HG03558 (cell line): ENCODE measurements around the gene LCA5L.
"Not testable (repeated sequence)": the region's sequence is repeated elsewhere in the genome, so short reads cannot be mapped to it uniquely, and the experiment has no call there.

Experiments
- ATAC-seq: cut with Tn5 transposase; IDR thresholded peaks from one replicate; pipeline ENCODE4 v1.9.1; 2021; ENCODE audit warnings: moderate number of reproducible peaks; ENCODE audit not compliant: unreplicated experiment; ENCODE audit errors: extremely low read depth

The LCA5L gene

GRCh38 chr21:39388811-39389155 is 56.8 kb downstream of the LCA5L start:
- no peak for ATAC-seq

GRCh38 chr21:39388038-39388810 is 57.4 kb downstream of the LCA5L start:
- ATAC-seq: peak; percentile 86

GRCh38 chr21:39387461-39388037 is 58.0 kb downstream of the LCA5L start:
- no peak for ATAC-seq

GRCh38 chr21:39386899-39387298 is 58.7 kb downstream of the LCA5L start:
- ATAC-seq: no peak

GRCh38 chr21:39386194-39386593 is 59.4 kb downstream of the LCA5L start:
- ATAC-seq: no peak

GRCh38 chr21:39385299-39386145 is 60.1 kb downstream of the LCA5L start:
- ATAC-seq: no peak

GRCh38 chr21:39384674-39385298 is 60.8 kb downstream of the LCA5L start:
- no peak for ATAC-seq

- not testable (repeated sequence) for ATAC-seq
Measured at GRCh38 chr21:39382096-39382495, 63.5 kb downstream of the LCA5L start.

GRCh38 chr21:39381009-39381408 is 64.6 kb downstream of the LCA5L start:
- ATAC-seq: no peak

GRCh38 chr21:39379986-39380891 is 65.3 kb downstream of the LCA5L start:
- ATAC-seq: peak; percentile 88

- ATAC-seq: no peak
Measured at GRCh38 chr21:39377444-39378050, 68.0 kb downstream of the LCA5L start.

GRCh38 chr21:39375446-39375845 is 70.1 kb downstream of the LCA5L start:
- no peak for ATAC-seq

GRCh38 chr21:39374046-39374445 is 71.5 kb downstream of the LCA5L start:
- ATAC-seq: no peak

GRCh38 chr21:39373634-39374033 is 71.9 kb downstream of the LCA5L start:
- no peak for ATAC-seq

- ATAC-seq: not testable (repeated sequence)
Measured at GRCh38 chr21:39369896-39370288, 75.7 kb downstream of the LCA5L start.

- ATAC-seq: no peak
Measured at GRCh38 chr21:39367783-39368182, 77.8 kb downstream of the LCA5L start.

GRCh38 chr21:39366563-39366962 is 79.0 kb downstream of the LCA5L start:
- ATAC-seq: no peak

- ATAC-seq: no peak
Measured at GRCh38 chr21:39364949-39365348, 80.6 kb downstream of the LCA5L start.
